Urinary bladder (tissue), 4 donors: ENCODE data around the gene NDRG3. TPM values are rescaled to one million over a fixed set of nuclear protein-coding genes. Genes with fewer than 3 reads are reported as not detected.
A peak's percentile ranks its signal among the peaks of the same experiment; 100 is the strongest.
"Not testable (repeated sequence)": the region's sequence is repeated elsewhere in the genome, so short reads cannot be mapped to it uniquely, and the experiment has no call there.

ENCODE experiments used
- DNase-seq: peaks from one replicate; pipeline ENCODE4 v3.0.0-alpha.2; 2015; ENCODE audit errors: extremely low spot score
- H3K27ac ChIP-seq: one replicate; pipeline ENCODE4 v1.5.1; 2013; ENCODE audit warnings: low read depth, mild to moderate bottlenecking, moderate library complexity
- H3K36me3 ChIP-seq: one replicate; pipeline ENCODE4 v1.6.1; 2013; ENCODE audit warnings: mild to moderate bottlenecking, moderate library complexity; ENCODE audit not compliant: insufficient read depth
- H3K4me1 ChIP-seq: one replicate; pipeline ENCODE4 v1.6.1; 2013; ENCODE audit warnings: mild to moderate bottlenecking, moderate library complexity; ENCODE audit not compliant: insufficient read depth
- H3K4me3 ChIP-seq: one replicate; pipeline ENCODE4 v1.5.1; 2013; ENCODE audit warnings: low read depth, low read length
- WGBS: extraction: QIAGEN DNeasy Blood & Tissue Kit; methylation state at CpG from one replicate; pipeline ENCODE4 v1.1.7; 2013; 5-methylcytosine and 5-hydroxymethylcytosine counted together
- polyA plus RNA-seq: library from polyadenylated mRNA; stranded (reverse); fragments of 200-250 nt; gene quantifications from one replicate; pipeline ENCODE4 v1.2.3, GENCODE V29; 2013
- total RNA-seq: library from RNA; depleted of rRNA; stranded (reverse); fragments of >200 nt; gene quantifications from one replicate; pipeline ENCODE4 v1.2.3, GENCODE V29; 2014
- donor health status: healthy with polysubstance abuse.
- donor health status: healthy.

NDRG3 gene
- total and polyA plus RNA-seq, 2 donors = 21.7 to 26.9 TPM

DNA sequence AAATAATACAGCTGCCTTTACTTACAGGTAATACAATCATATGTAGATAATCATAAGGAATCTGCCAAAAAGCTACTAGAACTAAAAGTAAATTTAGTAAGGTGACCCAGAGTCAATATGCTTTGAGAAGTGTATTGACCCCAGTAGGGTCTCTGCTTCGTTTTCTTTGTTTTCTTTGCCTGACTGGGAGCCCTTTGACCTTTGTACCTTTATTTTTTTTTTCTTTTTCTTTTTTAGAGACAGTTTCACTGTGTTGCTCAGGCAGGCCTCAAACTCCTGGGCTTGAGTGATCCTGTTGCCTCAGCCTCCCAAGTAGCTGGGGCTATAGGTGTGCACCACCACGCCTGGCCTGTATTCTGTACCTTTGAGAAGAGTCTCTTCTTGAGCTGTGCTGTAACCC lies 122.4 kb downstream of the NDRG3 start:
- Histone ChIP-seq H3K36me3 (no peaks in the 10 kb centered on the region), H3K27ac (no peak overlapping the region)
- 96% methylated on average over 2 of the region's 2 CpGs for WGBS

DNA sequence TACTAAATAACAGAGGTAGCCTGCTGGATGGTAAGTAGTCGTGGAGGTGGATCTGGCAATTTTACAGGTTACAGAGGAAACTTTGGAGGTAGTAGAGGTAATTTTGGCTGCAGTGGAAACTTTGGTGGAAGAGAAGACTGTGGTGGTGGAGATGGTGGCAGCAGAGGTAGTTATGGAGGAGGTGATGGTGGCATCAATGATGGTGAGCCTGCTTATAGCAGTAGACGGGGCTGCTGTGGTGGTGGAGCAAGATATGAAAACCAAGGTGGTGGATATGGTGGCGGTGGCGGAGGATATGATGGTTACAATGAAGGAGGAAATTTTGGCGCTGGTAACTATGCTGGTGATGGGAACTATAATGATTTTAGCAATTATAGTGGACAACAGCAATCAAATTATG lies 125.0 kb downstream of the NDRG3 start:
- H3K27ac ChIP-seq = no peak overlapping the region
- H3K4me1 ChIP-seq = no peaks in the 10 kb centered on the region
- DNase-seq = no peak
- H3K4me3 ChIP-seq = no peak overlapping the region
- no peaks in the 10 kb centered on the region for H3K36me3 ChIP-seq
- WGBS = 97% methylated on average over 5 of the region's 5 CpGs

More for the DNA sequence above, 122.4 kb downstream of the NDRG3 start:
- no peak overlapping the region for H3K4me3 ChIP-seq
- no peak for DNase-seq
- no peaks in the 10 kb centered on the region for H3K4me1 ChIP-seq

DNA sequence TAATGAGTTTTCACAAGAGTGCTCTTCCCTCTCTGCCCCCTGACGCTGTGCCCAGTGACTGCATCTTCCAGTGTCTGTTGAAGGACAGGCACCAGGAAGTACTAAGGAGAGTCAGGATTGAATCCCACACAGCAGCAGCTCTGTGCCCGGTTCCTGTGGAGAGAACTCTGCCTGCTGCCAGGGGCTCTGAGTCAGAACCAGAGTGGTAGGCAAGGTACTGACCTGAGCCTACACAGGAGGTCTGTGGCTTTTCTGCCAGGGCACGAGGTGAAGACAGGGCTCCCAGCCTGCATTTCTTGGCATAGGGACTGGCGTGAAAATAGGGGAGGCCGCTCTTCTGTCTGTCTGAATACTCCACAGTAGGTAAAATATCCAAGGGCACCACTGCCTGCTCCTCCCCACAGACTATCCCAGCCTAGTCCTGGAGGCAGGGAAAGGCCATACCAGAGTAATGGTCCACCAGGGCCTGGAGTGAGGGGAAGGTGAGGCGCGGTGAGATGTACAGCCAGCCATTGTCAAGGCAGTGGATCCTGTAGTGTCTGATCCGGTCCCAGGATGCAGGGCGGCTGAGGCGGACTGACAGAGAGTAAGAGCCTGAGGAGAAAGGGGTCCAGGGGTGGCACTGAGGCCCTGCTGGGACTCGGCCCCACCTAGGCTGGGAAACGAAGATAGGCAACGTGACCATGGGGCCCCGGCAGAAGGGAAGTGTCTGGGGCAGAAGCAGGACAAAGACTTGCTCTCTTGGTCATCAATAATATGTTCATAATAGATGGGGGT lies 130.9 kb downstream of the NDRG3 start:
- H3K36me3 ChIP-seq = no peaks in the 10 kb centered on the region
- no peak overlapping the region for H3K27ac ChIP-seq
- H3K4me3 ChIP-seq = no peak overlapping the region
- H3K4me1 ChIP-seq = no peaks in the 10 kb centered on the region
- 88% methylated on average over 14 of the region's 14 CpGs for WGBS
- no peak for DNase-seq

DNA sequence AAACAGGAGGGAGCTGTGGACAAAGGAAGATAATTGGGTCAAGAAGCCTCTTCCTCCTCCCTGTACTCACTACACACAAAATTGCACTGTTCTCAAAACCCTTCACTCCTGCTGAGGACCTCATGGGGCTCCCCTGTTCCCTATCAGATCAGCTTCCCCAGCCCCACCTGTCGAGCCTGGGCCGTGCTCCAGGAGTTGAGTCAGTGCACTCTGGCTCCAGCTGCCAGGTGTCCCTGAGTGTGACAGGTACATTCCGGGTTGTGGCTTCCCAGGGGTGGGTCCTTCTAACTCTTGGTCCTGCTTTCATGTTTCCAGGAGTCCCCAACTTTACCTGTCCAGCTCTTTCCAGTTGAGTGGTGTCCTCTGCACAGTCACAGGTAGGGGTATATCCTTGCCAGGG lies 131.9 kb downstream of the NDRG3 start:
- 74% methylated on average over 3 of the region's 3 CpGs for WGBS
- no peak overlapping the region for H3K27ac ChIP-seq
- no peaks in the 10 kb centered on the region for H3K36me3 ChIP-seq
- no peaks in the 10 kb centered on the region for H3K4me1 ChIP-seq
- no peak overlapping the region for H3K4me3 ChIP-seq
- no peak for DNase-seq

DNA sequence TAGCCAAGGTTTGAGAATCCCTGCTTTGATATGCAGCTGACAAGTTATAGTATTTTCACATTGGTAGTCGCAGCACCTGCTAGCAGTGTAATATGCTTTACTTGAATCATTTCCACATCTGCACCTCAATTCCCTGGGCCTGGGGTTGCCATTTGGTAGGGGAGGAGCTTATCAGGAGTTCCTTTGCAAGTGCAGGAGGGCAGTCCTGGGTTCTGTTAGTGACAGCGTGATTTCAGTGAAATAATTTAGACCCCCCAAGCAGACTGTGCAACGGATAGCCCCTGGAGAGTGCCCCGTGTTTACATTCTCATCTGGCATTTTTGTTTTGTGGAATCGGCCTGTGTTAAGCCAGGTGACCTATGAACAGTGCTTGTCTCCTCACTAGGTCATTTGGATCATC lies 134.3 kb downstream of the NDRG3 start:
- H3K4me1 ChIP-seq = no peaks in the 10 kb centered on the region
- H3K27ac ChIP-seq = no peak overlapping the region
- H3K36me3 ChIP-seq = no peaks in the 10 kb centered on the region
- DNase-seq = no peak
- WGBS = 83% methylated on average over 5 of the region's 5 CpGs
- no peak overlapping the region for H3K4me3 ChIP-seq

DNA sequence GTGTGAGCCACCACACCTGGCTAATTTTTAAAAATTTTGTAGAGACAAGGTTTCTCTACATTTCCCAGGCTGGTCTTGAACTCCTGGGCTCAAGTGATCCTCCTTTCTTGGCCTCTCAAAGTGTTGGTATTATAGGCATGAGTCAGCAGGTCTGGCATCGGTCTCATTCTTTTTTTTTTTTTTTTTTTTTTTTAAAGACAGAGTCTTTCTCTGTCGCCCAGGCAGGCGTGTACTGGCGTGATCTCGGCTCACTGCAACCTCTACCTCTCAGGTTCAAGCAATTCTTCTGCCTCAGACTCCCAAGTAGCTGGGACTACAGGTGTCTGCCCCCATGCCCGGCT lies 137.5 kb downstream of the NDRG3 start:
- not testable (repeated sequence) for H3K27ac ChIP-seq, H3K4me1 ChIP-seq, DNase-seq, H3K4me3 ChIP-seq, H3K36me3 ChIP-seq
- 83% methylated on average over 6 of the region's 6 CpGs for WGBS

DNA sequence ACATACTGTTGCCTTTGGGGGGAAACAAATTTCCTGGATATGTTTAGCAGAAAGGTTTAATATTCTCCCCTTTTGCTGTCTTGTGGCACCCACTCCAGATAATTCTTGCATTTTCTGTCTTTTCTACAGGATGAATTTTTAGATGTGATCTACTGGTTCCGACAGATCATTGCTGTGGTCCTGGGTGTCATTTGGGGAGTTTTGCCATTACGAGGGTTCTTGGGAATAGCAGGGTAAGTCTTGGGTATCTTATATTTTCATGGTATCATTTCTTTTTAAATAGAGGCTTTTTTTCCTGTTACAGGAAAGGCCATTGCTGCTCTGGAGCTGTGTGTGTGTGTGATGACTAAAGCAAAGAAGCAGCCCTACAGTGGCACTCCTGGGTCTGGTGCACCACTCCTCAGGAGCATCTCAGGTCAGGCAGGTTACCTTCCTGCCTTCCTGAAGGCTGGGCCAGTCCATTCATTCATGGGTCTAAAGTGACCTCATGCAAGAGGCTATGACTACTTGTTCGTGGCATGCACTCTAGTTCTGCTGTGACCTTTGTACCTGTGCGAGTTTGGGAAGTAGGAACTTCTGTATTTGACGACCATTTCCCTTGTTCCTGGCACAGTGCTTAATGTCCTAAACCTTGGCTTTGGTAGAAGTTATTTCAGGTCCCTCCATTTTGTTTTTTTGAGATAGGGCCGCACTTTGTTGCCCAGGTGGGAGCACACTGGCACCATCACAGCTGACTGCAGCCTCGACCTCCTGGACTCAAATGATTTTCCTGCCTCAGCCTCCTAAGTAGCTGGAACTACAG lies 138.1 kb downstream of the NDRG3 start:
- Histone ChIP-seq H3K27ac (no peak overlapping the region), H3K4me3 (no peak overlapping the region), H3K4me1 (no peaks in the 10 kb centered on the region), H3K36me3 (no peaks in the 10 kb centered on the region)
- 88% methylated on average over 7 of the region's 7 CpGs for WGBS
- no peak for DNase-seq

DNA sequence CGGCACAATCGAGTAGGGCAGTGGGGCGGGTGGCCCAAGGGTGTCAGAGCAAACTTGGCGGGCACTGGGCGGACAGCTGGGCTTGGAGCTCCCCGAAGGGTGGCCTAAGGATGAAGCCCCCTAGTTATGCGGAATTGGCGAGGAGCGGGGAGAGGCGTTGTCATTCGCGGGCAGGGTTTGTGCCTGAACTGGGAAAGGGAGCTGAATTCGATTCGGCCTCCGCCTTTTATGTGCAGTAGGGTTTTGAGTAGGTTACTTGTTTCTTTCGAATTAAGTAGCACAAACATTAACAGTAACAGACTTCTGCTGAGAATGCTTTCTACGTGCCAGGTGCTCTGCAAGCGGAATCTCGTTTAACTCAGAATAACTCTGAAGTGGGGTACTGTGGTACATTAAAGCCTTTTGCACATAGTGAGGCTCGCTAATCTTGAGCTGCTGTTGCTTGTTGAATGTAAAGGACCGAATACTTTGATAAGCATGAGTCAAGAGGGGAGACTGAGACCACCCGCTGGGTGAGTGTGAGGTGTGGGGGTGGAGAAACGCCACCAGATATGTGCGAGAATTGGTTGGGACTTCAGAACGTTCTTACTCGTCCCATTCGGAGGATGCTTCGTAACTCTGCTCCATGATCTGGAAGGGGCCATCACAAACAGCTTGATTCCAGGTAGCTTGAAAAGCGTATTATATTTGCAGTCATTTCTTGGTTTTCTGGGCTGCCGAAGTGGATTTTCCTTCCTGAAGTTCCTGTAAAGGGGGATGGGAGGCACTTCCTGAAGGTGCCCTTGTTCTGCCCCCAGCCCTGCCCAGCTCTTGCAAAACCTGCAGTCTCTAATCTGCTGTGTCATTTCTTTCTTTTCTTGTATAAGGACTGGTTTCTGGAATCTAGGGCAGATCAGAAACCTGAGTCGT lies 139.5 kb downstream of the NDRG3 start:
- Histone ChIP-seq H3K27ac (peak overlapping the region; percentile 55), H3K4me3 (peak overlapping the region; percentile 72), H3K36me3 (no peaks in the 10 kb centered on the region), H3K4me1 (no peaks in the 10 kb centered on the region)
- whole genome bisulfite sequencing = 3% methylated on average over 31 of the region's 31 CpGs
- no peak for DNase-seq

DNA sequence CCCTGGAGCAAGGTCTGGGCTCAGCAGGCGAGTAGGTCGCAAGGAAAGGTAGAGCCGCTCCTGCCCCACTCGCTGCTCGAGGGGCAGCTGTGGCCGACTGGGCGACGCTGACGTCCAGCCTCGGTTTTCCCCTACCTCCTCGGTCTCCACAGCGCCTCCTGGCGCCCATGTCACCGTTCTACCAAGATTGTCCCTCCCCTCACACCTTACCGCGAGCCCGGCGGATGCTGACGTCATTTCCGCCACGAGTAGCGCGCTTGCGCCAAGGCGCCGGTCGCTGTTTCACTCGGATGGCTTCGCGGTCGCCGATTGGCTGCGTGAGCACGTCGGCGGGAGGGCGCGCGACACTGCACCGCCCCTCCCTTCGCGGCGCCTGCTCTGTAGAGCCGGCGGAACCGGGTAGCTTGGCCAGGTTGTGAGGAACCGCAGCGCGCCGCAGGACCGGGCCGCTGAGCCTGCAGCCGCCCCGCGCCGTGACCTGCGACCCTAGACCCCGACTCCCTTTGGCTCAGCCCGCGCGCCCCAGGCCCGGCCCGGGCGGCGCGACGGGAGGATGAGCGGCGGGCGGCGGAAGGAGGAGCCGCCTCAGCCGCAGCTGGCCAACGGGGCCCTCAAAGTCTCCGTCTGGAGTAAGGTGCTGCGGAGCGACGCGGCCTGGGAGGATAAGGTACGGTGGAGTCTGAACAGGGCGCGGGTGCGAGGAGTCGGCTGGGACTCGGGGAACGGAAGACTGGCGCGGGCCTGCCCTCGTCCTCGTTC lies 140.3 kb downstream of the NDRG3 start, which contains the start of gene RAB5IF:
RAB5IF (plus strand) TSS at position 381 of the 759 bp plus-strand sequence; CDS start at position 554, 173 bp downstream.
- Histone ChIP-seq H3K4me1 (no peaks in the 10 kb centered on the region), H3K36me3 (no peaks in the 10 kb centered on the region), H3K4me3 (peak within 1 kb of the TSS; percentile 72), H3K27ac (peak within 1 kb of the TSS; percentile 55)
- under 1% methylated on average over 90 of the region's 90 CpGs for WGBS
- peak; percentile 95 for DNase-seq

DNA sequence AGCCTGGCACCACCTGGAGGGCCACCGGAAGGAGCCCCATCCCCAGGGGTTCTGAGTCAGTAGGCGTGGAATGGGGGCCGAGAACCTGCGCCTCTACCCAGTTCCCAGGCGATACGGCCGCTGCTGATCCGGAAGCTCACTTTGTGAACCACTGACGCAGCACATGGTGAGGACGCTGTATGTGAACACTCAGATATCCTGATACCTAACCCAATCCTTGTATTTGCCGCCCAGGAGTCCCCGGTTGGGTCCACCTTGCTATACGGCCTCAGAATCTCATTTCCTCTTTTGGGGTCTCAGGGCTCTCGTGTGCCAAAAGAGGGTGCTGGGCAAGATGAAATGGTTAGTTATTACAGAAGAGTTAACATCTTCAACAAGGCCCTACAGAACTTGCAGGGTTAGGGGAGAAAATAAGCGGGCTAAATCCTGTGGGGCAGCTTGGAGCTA lies 140.9 kb downstream of the NDRG3 start:
- WGBS = 58% methylated on average over 15 of the region's 15 CpGs
- no peak for DNase-seq
- Histone ChIP-seq H3K36me3 (no peaks in the 10 kb centered on the region), H3K4me1 (no peaks in the 10 kb centered on the region), H3K27ac (peak overlapping the region; percentile 48), H3K4me3 (no peak overlapping the region)
